PFSK-1 (cell line): Measurements from ENCODE around the gene LRRC3.

Experiments
- FOXP2 ChIP-seq: optimal IDR thresholded peaks from 2 replicates; pipeline ENCODE3; 2011; ENCODE audit warnings: borderline replicate concordance, control low read depth, inconsistent platforms; ENCODE audit not compliant: insufficient read depth; ENCODE audit errors: extremely low read length, extremely low read depth
- POLR2AphosphoS5 ChIP-seq: IDR thresholded peaks from 2 replicates; pipeline ENCODE4 v1.6.1; 2012; ENCODE audit warnings: low read depth, mild to moderate bottlenecking, control low read depth, low read length, moderate library complexity
- REST ChIP-seq, 2 experiments: IDR thresholded peaks; 2 replicates each; pipeline versions ENCODE4 v1.6.1 to v1.8.0; 2011 to 2012; ENCODE audit warnings: low read depth in 2 of 2, low read length in 2 of 2, control low read depth in 1 of 2, inconsistent platforms in 1 of 2, mild to moderate bottlenecking in 1 of 2, moderate library complexity in 1 of 2; ENCODE audit not compliant: insufficient read depth in 1 of 2
- SIN3A ChIP-seq: IDR thresholded peaks from 2 replicates; pipeline ENCODE4 v1.6.1; 2012; ENCODE audit warnings: mild to moderate bottlenecking, low read length, moderate library complexity, borderline replicate concordance; ENCODE audit not compliant: insufficient read depth
- TAF1 ChIP-seq: IDR thresholded peaks from 2 replicates; pipeline ENCODE4 v1.6.1; 2012; ENCODE audit warnings: low read length, control low read depth, borderline replicate concordance; ENCODE audit not compliant: insufficient read depth

Gene LRRC3

DNA sequence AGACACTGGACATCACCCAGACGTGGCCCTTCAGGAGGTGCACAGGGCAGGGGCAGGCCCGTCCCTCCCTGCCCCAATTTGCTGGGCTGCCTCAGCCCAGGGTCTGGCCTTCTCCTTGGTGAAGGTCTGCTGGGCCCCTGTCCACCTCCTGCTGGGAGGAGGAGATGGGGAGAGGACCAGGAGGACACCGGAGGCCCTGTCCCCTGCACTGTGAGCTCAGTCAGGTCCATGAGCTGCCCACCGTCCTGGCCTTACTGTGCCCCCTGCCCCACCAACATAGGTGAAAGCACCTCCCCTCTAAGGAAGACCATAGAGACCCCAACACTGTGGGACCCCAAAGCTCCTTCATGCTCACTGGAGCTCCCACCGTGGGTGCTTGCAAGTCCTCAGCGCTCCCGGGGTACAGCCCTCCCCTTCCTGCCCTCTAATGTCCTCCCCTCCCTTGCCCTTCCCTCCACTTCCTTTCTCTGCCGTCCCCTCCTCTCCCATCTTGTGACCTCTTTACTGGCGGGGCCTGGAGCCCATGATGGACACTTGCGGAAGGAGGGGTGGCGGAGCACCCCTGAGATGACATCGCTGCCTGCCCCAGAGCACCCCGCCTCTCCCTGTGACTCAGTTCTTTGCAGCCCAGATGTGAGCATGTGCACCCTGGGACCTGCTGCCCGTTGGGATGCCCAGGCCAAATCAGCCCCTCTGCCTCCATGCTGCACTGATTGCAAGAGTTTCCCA, 4.6 kb downstream of the LRRC3 start:
- TF ChIP-seq FOXP2 (no peak), TAF1 (no peak), REST (IDR thresholded peaks at IDR 0.05; ENCODE audit: insufficient read depth in 1 of 2, low read depth in 2 of 2, low read length in 2 of 2) (no peak), POLR2AphosphoS5 (no peak), SIN3A (no peak)

GRCh38 chr21:44460441-44460755, 5.1 kb downstream of the LRRC3 start:
- no peak for TF ChIP-seq TAF1
- TF ChIP-seq POLR2AphosphoS5, result no peak
- TF ChIP-seq FOXP2, result no peak
- no peak for TF ChIP-seq SIN3A
- no peak for TF ChIP-seq REST (IDR thresholded peaks at IDR 0.05; ENCODE audit: insufficient read depth in 1 of 2, low read depth in 2 of 2, low read length in 2 of 2)

GRCh38 chr21:44461005-44461404, 5.7 kb downstream of the LRRC3 start:
- no peak for TF ChIP-seq FOXP2
- TF ChIP-seq SIN3A, result no peak
- no peak for TF ChIP-seq POLR2AphosphoS5
- TF ChIP-seq REST (IDR thresholded peaks at IDR 0.05; ENCODE audit: insufficient read depth in 1 of 2, low read depth in 2 of 2, low read length in 2 of 2), result no peak
- no peak for TF ChIP-seq TAF1

DNA sequence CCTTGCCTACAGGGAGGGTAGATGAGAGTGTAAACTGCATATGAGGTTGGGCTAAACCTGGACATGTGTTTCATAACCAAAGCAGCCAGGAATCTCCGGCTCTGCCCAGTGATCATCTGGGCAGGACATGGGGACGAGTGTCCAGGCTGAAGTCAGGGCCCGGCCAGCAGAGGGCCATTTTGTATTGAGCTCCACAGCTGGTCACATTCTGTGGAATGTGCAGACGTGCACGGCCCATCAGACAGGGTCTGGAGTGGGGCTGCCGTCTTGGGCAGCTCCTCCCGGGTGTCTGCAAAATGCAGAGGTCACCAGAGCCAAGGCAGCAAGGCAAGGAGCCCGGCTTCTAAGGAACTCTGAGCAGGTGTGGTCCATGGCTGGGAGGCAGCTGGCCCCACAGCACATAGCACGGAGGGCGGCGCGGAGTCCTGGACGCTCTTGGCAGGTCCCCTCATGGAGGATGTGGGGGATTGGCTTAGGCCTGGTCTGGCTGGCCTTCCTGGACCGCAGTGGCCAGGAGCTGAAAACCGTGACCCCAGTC, 6.2 kb downstream of the LRRC3 start:
- no peak for TF ChIP-seq TAF1
- TF ChIP-seq REST (IDR thresholded peaks at IDR 0.05; ENCODE audit: insufficient read depth in 1 of 2, low read depth in 2 of 2, low read length in 2 of 2), result no peak
- TF ChIP-seq FOXP2, result no peak
- no peak for TF ChIP-seq POLR2AphosphoS5
- TF ChIP-seq SIN3A, result no peak
